HG03521 (cell line): ENCODE results near the gene LIMK1.

Source experiments
- ATAC-seq: cut with Tn5 transposase; IDR thresholded peaks from one replicate; pipeline ENCODE4 v1.9.1; 2021; ENCODE audit warnings: mild to moderate bottlenecking, moderate library complexity; ENCODE audit not compliant: unreplicated experiment

Gene LIMK1

GRCh38 chr7:74082770-74083116 is 861 bp upstream of the LIMK1 start:
- ATAC-seq, result no peak

GRCh38 chr7:74083928-74084721 is 521 bp downstream of the LIMK1 start:
- peak; percentile 43 for ATAC-seq

DNA sequence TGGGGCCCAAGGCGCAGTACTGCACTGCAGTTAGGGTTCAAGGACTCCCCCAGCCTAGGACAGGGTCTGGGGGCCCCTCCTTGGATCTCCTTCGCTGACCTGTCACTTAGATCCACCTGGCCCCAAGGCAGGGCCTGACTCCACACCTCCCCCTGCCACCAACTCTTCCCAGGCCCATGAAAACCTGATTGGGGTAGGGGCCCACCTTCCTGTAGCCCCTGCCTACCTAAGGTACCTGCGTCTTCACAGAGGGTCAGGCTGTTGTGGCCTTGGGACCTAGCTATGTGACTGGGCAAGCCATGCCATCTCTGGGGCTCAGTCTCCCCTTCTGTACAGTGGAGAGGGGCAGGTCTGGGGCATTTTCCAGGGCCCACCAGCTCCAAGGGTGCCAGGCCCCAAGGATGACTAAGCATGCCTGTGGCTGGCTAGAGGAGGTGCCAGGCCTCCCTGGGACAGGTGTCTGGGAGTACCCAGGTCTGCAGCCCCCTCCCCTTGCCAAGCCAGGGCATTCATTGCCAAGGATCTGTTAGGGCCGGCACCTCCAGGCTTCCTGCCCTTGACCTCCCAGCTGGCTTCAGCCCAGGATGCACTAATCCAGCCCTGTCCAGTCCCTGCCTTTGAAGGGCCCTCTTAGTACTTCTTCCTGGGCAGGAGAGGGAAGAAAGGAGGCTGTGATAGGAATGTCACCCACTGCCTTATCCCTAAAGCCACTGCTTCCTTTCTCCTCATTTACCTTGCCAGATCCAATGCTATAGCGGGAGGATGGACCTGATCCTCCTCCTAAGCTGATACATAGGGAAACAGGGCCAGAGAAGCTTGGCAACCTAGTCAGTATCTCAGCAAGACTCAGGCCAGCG is 1.3 kb downstream of the LIMK1 start:
- ATAC-seq, result no peak

DNA sequence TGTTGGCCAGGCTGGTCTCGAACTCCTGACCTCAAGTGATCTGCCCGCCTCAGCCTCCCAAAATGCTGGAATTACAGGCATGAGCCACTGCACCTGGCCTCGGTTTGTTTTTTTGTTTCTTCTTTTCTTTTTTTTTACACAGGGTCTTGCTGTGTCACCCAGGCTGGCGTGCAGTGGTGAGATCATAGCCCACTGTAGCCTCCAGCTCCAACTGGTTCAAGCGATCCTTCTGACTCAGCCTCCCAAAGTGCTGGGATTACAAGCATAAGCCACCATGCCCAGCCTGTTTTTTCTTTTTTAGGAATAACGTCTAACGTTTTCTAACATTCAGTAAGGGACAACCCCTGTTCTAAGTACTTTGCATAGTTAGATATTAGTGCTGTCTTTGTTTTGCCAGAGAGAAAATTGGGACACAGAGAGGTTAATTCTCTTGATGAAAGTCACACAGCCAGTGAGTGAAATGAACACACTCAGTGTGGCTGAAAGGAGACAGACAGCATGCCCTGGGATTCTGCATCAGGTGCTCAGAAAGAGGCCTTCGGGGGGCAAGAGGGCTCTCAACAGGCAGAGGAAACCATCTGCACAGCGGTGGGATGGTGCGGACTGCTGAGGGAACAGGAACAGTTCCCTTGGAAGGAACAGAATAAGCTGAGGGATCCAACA is 4.3 kb downstream of the LIMK1 start:
- no peak for ATAC-seq

DNA sequence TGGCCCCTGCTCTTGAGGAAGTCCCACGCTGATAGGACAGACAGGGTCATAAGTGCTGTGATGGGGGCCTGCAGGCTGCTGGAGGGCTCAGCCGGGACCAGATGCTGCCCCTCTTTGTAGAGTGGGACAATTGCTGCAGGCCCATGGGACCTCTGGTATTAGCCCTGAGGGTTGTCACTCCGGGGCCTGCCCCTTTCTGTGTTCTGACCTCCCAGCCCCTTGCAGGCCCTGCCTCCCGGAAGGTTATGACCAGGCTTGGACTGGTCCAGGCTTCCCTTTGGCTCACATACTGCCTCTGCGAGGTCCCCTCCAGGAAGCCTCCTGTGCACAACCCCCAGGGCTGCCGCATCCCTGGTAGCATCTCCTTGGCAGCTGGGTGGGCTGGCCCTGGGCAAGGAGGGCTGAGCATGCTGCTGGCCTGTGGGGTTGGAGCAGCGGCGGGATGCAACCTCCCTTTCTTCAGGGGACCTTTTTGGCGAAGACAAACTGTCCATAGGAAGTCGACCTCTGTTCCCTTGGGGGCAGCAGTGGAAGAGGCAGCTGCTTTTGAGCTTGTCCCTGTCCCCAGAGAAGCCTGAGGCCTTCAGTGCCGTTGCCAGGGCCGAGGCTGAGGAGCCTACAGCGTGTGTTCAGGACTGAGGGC is 8.8 kb downstream of the LIMK1 start:
- no peak for ATAC-seq

GRCh38 chr7:74092964-74093471 is 9.4 kb downstream of the LIMK1 start:
- ATAC-seq, result peak; percentile 65

GRCh38 chr7:74093671-74094223 is 10.1 kb downstream of the LIMK1 start:
- ATAC-seq, result no peak

- peak; percentile 41 for ATAC-seq
Observed at GRCh38 chr7:74094224-74095101, 10.9 kb downstream of the LIMK1 start.

DNA sequence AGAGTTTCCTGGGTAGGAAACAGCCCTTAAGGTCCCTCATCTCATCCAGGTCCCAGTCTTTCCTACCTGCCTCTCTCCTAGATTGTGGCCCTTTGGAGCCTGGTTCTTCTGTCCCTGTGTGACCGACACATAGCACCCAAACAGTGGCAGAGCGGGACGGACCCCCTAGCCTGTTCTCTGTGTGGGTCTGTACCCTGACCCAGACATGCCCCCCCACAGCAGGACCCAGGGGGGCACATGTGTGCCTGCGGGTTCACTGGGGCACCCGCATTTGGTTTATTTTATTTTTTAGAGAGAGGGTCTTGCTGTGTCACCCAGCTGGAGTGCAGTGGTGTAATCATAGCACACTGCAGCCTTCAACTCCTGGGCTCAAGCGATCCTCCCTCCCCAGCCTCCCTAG is 11.5 kb downstream of the LIMK1 start:
- no peak for ATAC-seq

GRCh38 chr7:74097937-74098614 is 14.5 kb downstream of the LIMK1 start:
- no peak for ATAC-seq

DNA sequence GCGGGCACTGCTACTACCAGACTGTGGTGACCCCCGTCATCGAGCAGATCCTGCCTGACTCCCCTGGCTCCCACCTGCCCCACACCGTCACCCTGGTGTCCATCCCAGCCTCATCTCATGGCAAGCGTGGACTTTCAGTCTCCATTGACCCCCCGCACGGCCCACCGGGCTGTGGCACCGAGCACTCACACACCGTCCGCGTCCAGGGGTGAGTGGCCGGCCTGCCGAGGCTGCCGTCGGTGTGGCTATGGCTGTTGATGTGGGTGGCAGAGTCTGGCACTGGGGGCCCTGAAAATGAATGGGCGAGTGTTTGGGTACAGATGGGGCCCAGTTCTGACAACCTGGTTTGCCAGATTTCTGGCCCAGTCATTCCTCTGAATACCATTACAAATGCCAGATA is 15.4 kb downstream of the LIMK1 start:
- ATAC-seq, result no peak

DNA sequence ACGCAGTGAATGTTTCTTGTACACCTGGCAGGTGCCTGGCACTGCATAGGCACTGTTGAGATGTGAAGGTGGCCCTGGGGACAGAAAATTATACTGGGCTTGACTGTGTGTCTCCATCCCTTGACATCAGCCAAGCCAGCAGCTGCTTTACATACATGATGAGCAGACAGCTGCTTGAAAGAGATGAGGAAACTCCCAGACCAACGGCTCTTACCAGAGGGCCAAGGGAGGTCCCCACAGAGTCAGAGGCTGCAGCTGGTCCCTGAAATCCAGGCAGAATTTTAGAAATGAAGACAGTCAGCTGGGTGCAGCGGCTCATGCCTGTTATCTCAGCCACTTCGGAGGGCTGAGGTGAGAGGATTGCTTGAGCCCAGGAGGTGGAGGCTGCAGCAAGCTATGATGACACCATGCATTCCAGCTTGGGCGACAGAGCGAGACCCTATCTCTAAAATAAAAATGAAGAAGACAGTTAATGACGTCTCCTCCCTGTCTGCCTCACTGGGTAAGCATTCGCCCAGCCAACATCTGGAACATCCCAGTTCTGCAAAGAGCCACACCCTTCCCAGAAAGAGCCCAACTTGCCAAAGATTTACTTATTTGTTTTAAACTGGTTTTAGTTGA is 17.6 kb downstream of the LIMK1 start:
- peak; percentile 84 for ATAC-seq

GRCh38 chr7:74103219-74103772 is 19.7 kb downstream of the LIMK1 start:
- ATAC-seq, result no peak

DNA sequence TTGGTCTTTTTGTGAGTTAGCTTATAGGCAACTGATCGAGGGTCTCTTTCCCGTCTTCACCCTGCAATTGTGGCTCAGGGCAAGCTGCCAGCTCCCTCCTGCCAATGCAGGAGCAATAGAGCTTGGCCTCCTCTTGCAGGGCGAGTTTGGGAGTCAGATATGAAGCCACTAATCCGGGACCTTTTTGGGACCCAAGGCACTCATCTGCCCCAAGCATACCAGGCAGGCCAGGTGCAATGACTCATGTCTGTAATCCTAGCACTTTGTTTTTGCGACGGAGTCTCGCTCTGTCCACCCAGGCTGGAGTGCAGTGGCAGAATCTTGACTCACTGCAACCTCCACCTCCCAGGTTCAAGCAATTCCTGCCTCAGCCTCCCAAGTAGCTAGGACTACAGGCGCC is 21.1 kb downstream of the LIMK1 start:
- ATAC-seq, result no peak

GRCh38 chr7:74105992-74106391 is 22.4 kb downstream of the LIMK1 start:
- ATAC-seq, result no peak

DNA sequence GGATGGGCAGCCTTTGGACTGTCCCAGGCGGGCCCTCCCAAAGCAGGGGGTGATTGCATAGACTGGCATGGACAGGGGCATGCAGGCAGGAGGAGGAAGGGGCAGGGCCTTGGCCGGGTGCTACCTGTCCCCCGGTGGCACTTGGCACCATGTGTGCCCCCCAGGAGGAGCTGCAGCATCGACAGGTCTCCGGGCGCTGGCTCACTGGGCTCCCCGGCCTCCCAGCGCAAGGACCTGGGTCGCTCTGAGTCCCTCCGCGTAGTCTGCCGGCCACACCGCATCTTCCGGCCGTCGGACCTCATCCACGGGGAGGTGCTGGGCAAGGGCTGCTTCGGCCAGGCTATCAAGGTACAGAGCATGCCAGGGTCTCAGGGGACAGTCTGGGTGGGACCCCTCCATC is 23.2 kb downstream of the LIMK1 start:
- ATAC-seq, result no peak

- no peak for ATAC-seq
Observed at GRCh38 chr7:74115326-74115725, 31.7 kb downstream of the LIMK1 start.

- no peak for ATAC-seq
Observed at GRCh38 chr7:74116356-74116755, 32.8 kb downstream of the LIMK1 start.
